H1 (cell line): ENCODE data around the gene BCAS4. TPM values are rescaled to one million over a fixed set of nuclear protein-coding genes. Genes with fewer than 3 reads are reported as not detected.
A peak's percentile ranks its signal among the peaks of the same experiment; 100 is the strongest.

Experiments
- CTCF ChIA-PET: fragments of 300-600 bp; sonication (Branson Sonifier 250); formaldehyde crosslinking; loops from one replicate; lab custom pipeline; 2021; ENCODE audit not compliant: partially characterized antibody; lab: Charles Lee
- POLR2A ChIA-PET: fragments of 300-600 bp; sonication (Branson Sonifier 250); formaldehyde crosslinking; loops from one replicate; lab custom pipeline; 2021; ENCODE audit warnings: inconsistent platforms; ENCODE audit not compliant: partially characterized antibody; lab: Charles Lee
- DNase-seq, 2 experiments: peaks; one replicate each; pipeline versions ENCODE4 v3.0.0 to v3.0.0-alpha.2; 2010 to 2022; ENCODE audit warnings: low spot score in 2 of 2, low read depth in 1 of 2, mixed read lengths in 1 of 2
- FAIRE-seq: peaks from 2 replicates; lab custom pipeline; 2011; peaks lifted over from hg19 to GRCh38; lab: Jason Lieb, UNC
- H2AFZ ChIP-seq: 2 replicates; pipeline ENCODE4 v1.8.1; 2012; ENCODE audit warnings: low read length, inconsistent platforms
- H2AK5ac ChIP-seq: 2 replicates; pipeline ENCODE4 v1.6.1; 2013; ENCODE audit warnings: low read depth, low read length
- H2BK120ac ChIP-seq: replicated peaks from 2 replicates; pipeline ENCODE3; 2013; ENCODE audit warnings: low read depth, low read length, inconsistent platforms
- H2BK12ac ChIP-seq: 2 replicates; pipeline ENCODE4 v1.6.1; 2013; ENCODE audit warnings: low read depth, low read length
- H2BK15ac ChIP-seq: 2 replicates; pipeline ENCODE4 v1.6.1; 2013; ENCODE audit warnings: low read length
- H2BK20ac ChIP-seq: 2 replicates; pipeline ENCODE4 v1.6.1; 2013; ENCODE audit warnings: low read length
- H2BK5ac ChIP-seq: 2 replicates; pipeline ENCODE4 v1.6.1; 2013; ENCODE audit warnings: low read depth, low read length
- H3K14ac ChIP-seq: 2 replicates; pipeline ENCODE4 v1.6.1; 2013; ENCODE audit warnings: inconsistent platforms; ENCODE audit not compliant: insufficient read length
- H3K18ac ChIP-seq: 2 replicates; pipeline ENCODE4 v1.6.1; 2013; ENCODE audit warnings: low read length; ENCODE audit errors: extremely low read depth
- H3K23ac ChIP-seq: 2 replicates; pipeline ENCODE4 v1.6.1; 2013; ENCODE audit warnings: inconsistent platforms; ENCODE audit not compliant: insufficient read length
- H3K23me2 ChIP-seq: 2 replicates; pipeline ENCODE4 v1.6.1; 2013; ENCODE audit warnings: low read depth, low read length
- H3K27ac ChIP-seq: 2 replicates; pipeline ENCODE4 v1.6.1; 2011; ENCODE audit warnings: low read depth, low read length, inconsistent platforms
- H3K27me3 ChIP-seq, 4 experiments: replicated peaks in 1 of 4; 1 replicate in 1 of 4; 2 replicates in 3 of 4; pipeline versions ENCODE4 v1.6.1 to v1.8.1; 2011 to 2013; ENCODE audit warnings: low read length in 3 of 4, mild to moderate bottlenecking in 3 of 4, inconsistent platforms in 2 of 4, mixed read lengths in 2 of 4, moderate library complexity in 1 of 4; ENCODE audit not compliant: control insufficient read depth in 3 of 4, insufficient read depth in 3 of 4; ENCODE audit errors: extremely low read depth in 1 of 4
- H3K36me3 ChIP-seq, 4 experiments: 2 replicates each; pipeline versions ENCODE4 v1.6.1 to v1.8.1; 2011 to 2013; ENCODE audit warnings: mild to moderate bottlenecking in 4 of 4, low read length in 3 of 4, moderate library complexity in 2 of 4, control low read depth in 1 of 4, inconsistent platforms in 1 of 4; ENCODE audit not compliant: insufficient read depth in 4 of 4, control insufficient read depth in 2 of 4
- H3K4ac ChIP-seq: replicated peaks from 2 replicates; pipeline ENCODE3; 2013; ENCODE audit warnings: low read length, low read depth, mixed read lengths, inconsistent platforms; ENCODE audit not compliant: insufficient read length
- H3K4me1 ChIP-seq, 4 experiments: replicated peaks in 1 of 4; 1 replicate in 1 of 4; 2 replicates in 3 of 4; pipeline versions ENCODE4 v1.6.1 to v1.8.1; 2011 to 2013; ENCODE audit warnings: low read length in 3 of 4, inconsistent platforms in 2 of 4, mixed read lengths in 1 of 4; ENCODE audit not compliant: insufficient read depth in 4 of 4, control insufficient read depth in 3 of 4
- H3K4me2 ChIP-seq, 2 experiments: 2 replicates each; pipeline versions ENCODE4 v1.6.1 to v1.8.1; 2011 to 2013; ENCODE audit warnings: low read depth in 2 of 2, low read length in 2 of 2, control low read depth in 1 of 2, inconsistent platforms in 1 of 2, mild to moderate bottlenecking in 1 of 2; ENCODE audit not compliant: insufficient read depth in 1 of 2
- H3K4me3 ChIP-seq, 4 experiments: fragments of 200-600, 300-600 bp in 1 of 4; sonication (generic), shearing (Covaris generic), sonication (Bioruptor Twin) in 1 of 4; 2 replicates each; pipeline versions ENCODE4 v1.5.1 to v1.8.1; 2011 to 2016; ENCODE audit warnings: low read length in 4 of 4, low read depth in 3 of 4, control low read depth in 2 of 4, inconsistent platforms in 2 of 4, mild to moderate bottlenecking in 2 of 4, mixed read lengths in 1 of 4, moderate library complexity in 1 of 4; ENCODE audit not compliant: insufficient read depth in 2 of 4; ENCODE audit errors: extremely low read depth in 1 of 4
- H3K56ac ChIP-seq: replicated peaks from 2 replicates; pipeline ENCODE3; 2013; ENCODE audit warnings: low read depth, mild to moderate bottlenecking, mixed read lengths, low read length, inconsistent platforms; ENCODE audit not compliant: insufficient read length
- H3K79me1 ChIP-seq: 2 replicates; pipeline ENCODE4 v1.6.1; 2013; ENCODE audit warnings: low read depth, low read length, control low read depth
- H3K79me2 ChIP-seq, 2 experiments: 2 replicates each; pipeline versions ENCODE4 v1.6.1 to v1.8.1; 2012 to 2013; ENCODE audit warnings: low read length in 2 of 2, mild to moderate bottlenecking in 2 of 2, inconsistent platforms in 1 of 2; ENCODE audit not compliant: insufficient read depth in 2 of 2, control insufficient read depth in 1 of 2
- H3K9ac ChIP-seq, 4 experiments: replicated peaks in 1 of 4; 1 replicate in 1 of 4; 2 replicates in 3 of 4; pipeline versions ENCODE4 v1.6.1 to v1.8.1; 2011 to 2013; ENCODE audit warnings: low read depth in 3 of 4, low read length in 3 of 4, control low read depth in 2 of 4, mild to moderate bottlenecking in 2 of 4, moderate library complexity in 2 of 4, inconsistent platforms in 1 of 4; ENCODE audit errors: extremely low read depth in 1 of 4
- H3K9me3 ChIP-seq, 2 experiments: 2 replicates each; pipeline versions ENCODE4 v1.6.1 to v1.8.1; 2012 to 2013; ENCODE audit warnings: mild to moderate bottlenecking in 2 of 2, moderate library complexity in 2 of 2, control low read depth in 1 of 2, inconsistent platforms in 1 of 2, low read depth in 1 of 2, low read length in 1 of 2, mixed read lengths in 1 of 2; ENCODE audit not compliant: insufficient read depth in 2 of 2
- H4K20me1 ChIP-seq, 2 experiments: replicated peaks in 1 of 2; 2 replicates each; pipeline versions ENCODE3 to v1.8.1; 2011 to 2013; ENCODE audit warnings: inconsistent platforms in 2 of 2, low read length in 2 of 2, mild to moderate bottlenecking in 1 of 2; ENCODE audit not compliant: insufficient read depth in 2 of 2, control insufficient read depth in 1 of 2
- H4K5ac ChIP-seq: 2 replicates; pipeline ENCODE4 v1.6.1; 2013; ENCODE audit warnings: low read length, low read depth, mixed read lengths, inconsistent platforms; ENCODE audit not compliant: insufficient read length
- H4K8ac ChIP-seq: 2 replicates; pipeline ENCODE4 v1.8.0; 2013; ENCODE audit warnings: mild to moderate bottlenecking, moderate library complexity, low read length, inconsistent platforms; ENCODE audit not compliant: insufficient read depth; ENCODE audit errors: extremely low read depth
- H4K91ac ChIP-seq: replicated peaks from 2 replicates; pipeline ENCODE3; 2013; ENCODE audit warnings: low read length, mixed read lengths, inconsistent platforms; ENCODE audit not compliant: insufficient read length
- ATF3 ChIP-seq: IDR thresholded peaks from 2 replicates; pipeline ENCODE4 v1.6.1; 2011; ENCODE audit warnings: low read depth, mild to moderate bottlenecking, low read length; ENCODE audit not compliant: insufficient read depth
- CTCF ChIP-seq, 3 experiments: IDR thresholded peaks; 1 replicate in 2 of 3; 2 replicates in 1 of 3; pipeline versions ENCODE4 v1.5.1 to v1.6.1; 2011; ENCODE audit warnings: low read length in 3 of 3, mild to moderate bottlenecking in 3 of 3, inconsistent platforms in 2 of 3, low read depth in 1 of 3, moderate library complexity in 1 of 3; ENCODE audit not compliant: insufficient read depth in 1 of 3; ENCODE audit errors: control extremely low read depth in 1 of 3
- NRF1 ChIP-seq: IDR thresholded peaks from 2 replicates; pipeline ENCODE4 v1.6.1; 2011; ENCODE audit warnings: mild to moderate bottlenecking, low read depth, low read length, improper control_type of control experiment
- POLR2A ChIP-seq, 2 experiments: IDR thresholded peaks; 1 replicate in 1 of 2; 2 replicates in 1 of 2; pipeline ENCODE4 v1.6.1; 2011; ENCODE audit warnings: low read depth in 2 of 2, low read length in 2 of 2, mild to moderate bottlenecking in 2 of 2; ENCODE audit errors: control extremely low read depth in 1 of 2
- POLR2AphosphoS5 ChIP-seq: IDR thresholded peaks from 2 replicates; pipeline ENCODE4 v1.6.1; 2011; ENCODE audit warnings: low read depth, low read length
- RNF2 ChIP-seq: fragments of 200-900, 300-1000 bp; sonication (generic); IDR thresholded peaks from 2 replicates; pipeline ENCODE4 v1.7.1; 2016; ENCODE audit warnings: borderline replicate concordance, low read depth, mild to moderate bottlenecking, antibody characterized with exemption, low read length; ENCODE audit not compliant: poor library complexity, severe bottlenecking; ENCODE audit errors: missing control alignments
- SIX5 ChIP-seq: IDR thresholded peaks from 2 replicates; pipeline ENCODE4 v1.6.1; 2011; ENCODE audit warnings: mild to moderate bottlenecking, low read depth, low read length
- SUZ12 ChIP-seq: fragments of 200-600 bp; sonication (generic); IDR thresholded peaks from 2 replicates; pipeline ENCODE4 v1.6.1; 2012; ENCODE audit warnings: mild to moderate bottlenecking, inconsistent platforms, low read length, moderate library complexity, mixed read lengths
- WGBS, 2 experiments: shearing (Covaris generic) in 1 of 2; methylation state at CpG; one replicate each; pipeline versions ENCODE4 v1.1.6 to v1.1.7; 2013 to 2015; ENCODE audit warnings: low lambda C conversion rate in 2 of 2, mixed read lengths in 2 of 2, inconsistent platforms in 1 of 2, low coverage in 1 of 2, missing lambda C conversion rate in 1 of 2; ENCODE audit not compliant: insufficient replicate concordance in 2 of 2, insufficient coverage in 1 of 2, insufficient read length in 1 of 2; ENCODE audit errors: extremely low coverage in 1 of 2, missing lambda C conversion rate in 1 of 2; 5-methylcytosine and 5-hydroxymethylcytosine counted together
- polyA plus RNA-seq, 7 experiments: library from polyadenylated mRNA; depleted of rRNA in 3 of 7; stranded (reverse) in 5 of 7; unstranded in 2 of 7; fragments of >200 nt in 5 of 7; fragments of 200-250 nt in 2 of 7; gene quantifications; 1 replicate in 5 of 7; 2 replicates in 1 of 7; 4 replicates in 1 of 7; pipeline versions ENCODE4 v1.2.1 to v1.2.3, GENCODE V29; 2011 to 2013; ENCODE audit warnings: missing spikeins in 2 of 7, mixed read lengths in 2 of 7
- total RNA-seq: library from RNA; stranded (reverse); fragmentation: NEBNext Ultra II Directional; extraction: Animal tissue kit (Norgen Biotek cat#: 25700); gene quantifications from 2 replicates; pipeline ENCODE4 v1.2.1, GENCODE V29; 2021
- TF ChIP-seq, protein P1 (sequence below): IDR thresholded peaks from 2 replicates; pipeline ENCODE4 v1.6.1; 2012; ENCODE audit warnings: inconsistent platforms

BCAS4 gene
- total and polyA plus RNA-seq, 2 of the 8 experiments (the other 6 are each of a cell fraction or from before 2014, with no cell fraction given) = 21.2 to 23.6 TPM

- no peak overlapping the region for H2BK120ac ChIP-seq
- no peak overlapping the region; the same call in 1 of the 2 replicates for H4K8ac ChIP-seq
- no peak overlapping the region for H3K4ac ChIP-seq
- H3K4me3 ChIP-seq = no peak overlapping the region
- H3K27ac ChIP-seq = no peak overlapping the region
- H2BK20ac ChIP-seq = no peak overlapping the region
- H2AK5ac ChIP-seq = no peak overlapping the region
- H3K9me3 ChIP-seq = no peaks in the 10 kb centered on the region
- ChIA-PET CTCF (interaction anchor here (0.6 to 2.2 kb wide), 7 partner anchors 11 to 56 kb away, joined by 3 to 5 read pairs (median 3); partner anchors contain the start of gene BCAS4), POLR2A (interaction anchor here (0.5 to 1.3 kb wide), 3 partner anchors 19 to 522 kb away, joined by 3 to 4 read pairs (median 3); no protein-coding TSS in a partner anchor)
- peak overlapping the region; percentile 25 for H4K91ac ChIP-seq
- H3K79me1 ChIP-seq = 0 out of 2 replicates have a peak, but pooled peaks cover 3% of the 10 kb centered on the region
- no peak overlapping the region for H3K9ac ChIP-seq
- H3K18ac ChIP-seq = peak overlapping the region; percentile 71
- H3K79me2 ChIP-seq = no peaks in the 10 kb centered on the region
- 66% methylated on average over 7 of the region's 13 CpGs; no CpG with 5 or more reads in 1 of the 2 experiments for WGBS, 2 experiments
- H4K5ac ChIP-seq = no peak overlapping the region
- no peak overlapping the region for H2BK12ac ChIP-seq
- DNase-seq (peak in 1 of 2 experiments; percentile 38), FAIRE-seq (no peak)
- H3K4me2 ChIP-seq = no peak overlapping the region; a peak in 1 of 4 replicates
- peak overlapping the region; percentile 66; the same call in 1 of the 2 replicates for H2BK5ac ChIP-seq
- no peak for TF ChIP-seq SUZ12
- TF ChIP-seq SIX5 = no peak
- TF ChIP-seq, protein P1, sequence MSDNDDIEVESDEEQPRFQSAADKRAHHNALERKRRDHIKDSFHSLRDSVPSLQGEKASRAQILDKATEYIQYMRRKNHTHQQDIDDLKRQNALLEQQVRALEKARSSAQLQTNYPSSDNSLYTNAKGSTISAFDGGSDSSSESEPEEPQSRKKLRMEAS = 0 out of 2 replicates have a peak, but pooled peaks have one; percentile 11
- TF ChIP-seq CTCF (IDR thresholded peaks at IDR 0.05; ENCODE audit: control extremely low read depth in 1 of 3, insufficient read depth in 1 of 3, low read depth in 1 of 3, low read length in 3 of 3) = peak in 2 of 3 experiments; percentile 5 to 18; a peak in 2 of 4 replicates
- no peak for TF ChIP-seq POLR2A (IDR thresholded peaks at IDR 0.05; ENCODE audit: control extremely low read depth in 1 of 2, low read depth in 2 of 2, low read length in 2 of 2)
- TF ChIP-seq RNF2 = no peak
- no peak for TF ChIP-seq POLR2AphosphoS5
- no peak for TF ChIP-seq NRF1
- TF ChIP-seq ATF3 = no peak
- no peak overlapping the region for H2BK15ac ChIP-seq
- H3K23ac ChIP-seq = no peak overlapping the region
- peaks cover 0 to 2% of the 10 kb centered on the region in 2 experiments for H4K20me1 ChIP-seq
- no peak overlapping the region for H2AFZ ChIP-seq
- no peaks in the 10 kb centered on the region for H3K36me3 ChIP-seq
- H3K23me2 ChIP-seq = no peaks in the 10 kb centered on the region; the same call in 1 of the 2 replicates
- no peak overlapping the region for H3K56ac ChIP-seq
- peaks cover 2 to 20% (median 14%) of the 10 kb centered on the region in 4 experiments for H3K4me1 ChIP-seq
- H3K14ac ChIP-seq = no peak overlapping the region
- H3K27me3 ChIP-seq = no peaks in the 10 kb centered on the region
Measured at GRCh38 chr20:50850721-50851286, 55.9 kb downstream of the BCAS4 start.
